ENCODE measurements around the gene MS4A18. TPM values are rescaled to one million over a fixed set of nuclear protein-coding genes. Genes with fewer than 3 reads are reported as not detected.
A peak's percentile ranks its signal among the peaks of the same experiment; 100 is the strongest.

Gene MS4A18
- total RNA-seq, 3 donors from 2014 or later = not detected

- intact Hi-C loops (cut with DNase I; ENCODE audit: low total_unique reads) = no loop called here
- no peak within 1 kb of the TSS for H3K4me3 ChIP-seq
- TF ChIP-seq CTCF (IDR thresholded peaks at IDR 0.05) (no peak), POLR2AphosphoS5 (IDR thresholded peaks at IDR 0.05) (no peak), POLR2A (IDR thresholded peaks at IDR 0.05) (no peak)
- no peaks in the 10 kb centered on the region for H3K9me3 ChIP-seq
- no peaks in the 10 kb centered on the region for H3K27me3 ChIP-seq
- no peaks in the 10 kb centered on the region for H3K4me1 ChIP-seq
- no peak within 1 kb of the TSS for H3K27ac ChIP-seq
- H3K36me3 ChIP-seq = no peaks in the 10 kb centered on the region
- no peak for DNase-seq (ENCODE audit: low spot score in 2 of 2)
Observed at GRCh38 chr11:60699284-60699691, 25.2 kb upstream of the MS4A18 start, which contains the start of gene MS4A8. Gene MS4A8, plus strand, starts transcription at chr11:60699612. Its CDS starts 1,249 bp downstream, at chr11:60700861.

- DNase-seq (ENCODE audit: low spot score in 2 of 2) = no peak
- intact Hi-C loops (cut with DNase I; ENCODE audit: low total_unique reads) = no loop called here
- H3K27me3 ChIP-seq = no peaks in the 10 kb centered on the region
- no peaks in the 10 kb centered on the region for H3K36me3 ChIP-seq
- H3K4me1 ChIP-seq = no peaks in the 10 kb centered on the region
- H3K27ac ChIP-seq = no peak overlapping the region
- H3K4me3 ChIP-seq = no peak overlapping the region
- no peaks in the 10 kb centered on the region for H3K9me3 ChIP-seq
- TF ChIP-seq CTCF (IDR thresholded peaks at IDR 0.05) (no peak), POLR2A (IDR thresholded peaks at IDR 0.05) (no peak), POLR2AphosphoS5 (IDR thresholded peaks at IDR 0.05) (no peak)
Observed at GRCh38 chr11:60699936-60700335, 24.6 kb upstream of the MS4A18 start.

GRCh38 chr11:60700689-60701468 lies 23.6 kb upstream of the MS4A18 start:
- DNase-seq (ENCODE audit: low spot score in 2 of 2) = no peak
- Histone ChIP-seq H3K9me3 (no peaks in the 10 kb centered on the region), H3K27ac (no peak overlapping the region), H3K4me3 (no peak overlapping the region), H3K4me1 (no peaks in the 10 kb centered on the region), H3K36me3 (no peaks in the 10 kb centered on the region), H3K27me3 (no peaks in the 10 kb centered on the region)
- TF ChIP-seq CTCF (IDR thresholded peaks at IDR 0.05) (peak in 2 of 3 donors; percentile 13 to 30), POLR2AphosphoS5 (IDR thresholded peaks at IDR 0.05) (no peak)
- intact Hi-C loops (cut with DNase I; ENCODE audit: low total_unique reads) = no loop called here

GRCh38 chr11:60701469-60701818 lies 23.1 kb upstream of the MS4A18 start:
- Histone ChIP-seq H3K4me3 (no peak overlapping the region), H3K4me1 (no peaks in the 10 kb centered on the region), H3K9me3 (no peaks in the 10 kb centered on the region), H3K27me3 (no peaks in the 10 kb centered on the region), H3K27ac (no peak overlapping the region), H3K36me3 (no peaks in the 10 kb centered on the region)
- TF ChIP-seq CTCF (IDR thresholded peaks at IDR 0.05) = no peak
- DNase-seq (ENCODE audit: low spot score in 2 of 2) = no peak
- intact Hi-C loops (cut with DNase I; ENCODE audit: low total_unique reads) = no loop called here

- H3K27ac ChIP-seq = no peak overlapping the region
- no peaks in the 10 kb centered on the region for H3K27me3 ChIP-seq
- intact Hi-C loops (cut with DNase I; ENCODE audit: low total_unique reads) = no loop called here
- H3K4me1 ChIP-seq = no peaks in the 10 kb centered on the region
- no peaks in the 10 kb centered on the region for H3K36me3 ChIP-seq
- H3K9me3 ChIP-seq = no peaks in the 10 kb centered on the region
- no peak overlapping the region for H3K4me3 ChIP-seq
- TF ChIP-seq CTCF (IDR thresholded peaks at IDR 0.05) (no peak), POLR2AphosphoS5 (IDR thresholded peaks at IDR 0.05) (no peak), POLR2A (IDR thresholded peaks at IDR 0.05) (no peak)
- no peak for DNase-seq (ENCODE audit: low spot score in 2 of 2)
Observed at GRCh38 chr11:60703374-60703773, 21.1 kb upstream of the MS4A18 start.
